ENCODE results near the gene LRRC32. TPM values are rescaled to one million over a fixed set of nuclear protein-coding genes. Genes with fewer than 3 reads are reported as not detected.

LRRC32 gene
- total RNA-seq, 2 experiments from 2014 or later: 4.7 to 5.7 TPM

GRCh38 chr11:76638270-76639197 lies 32.0 kb downstream of the LRRC32 start:
- H3K4me3 Mint-ChIP-seq: no peak overlapping the region
- H3K9me3 Mint-ChIP-seq (ENCODE audit: low read depth): no peaks in the 10 kb centered on the region
- DNase-seq (no peak), ATAC-seq (no peak)
- H3K27me3 Mint-ChIP-seq: peaks cover 32% of the 10 kb centered on the region
- H3K36me3 Mint-ChIP-seq (ENCODE audit: low read depth): no peaks in the 10 kb centered on the region
- H3K4me1 Mint-ChIP-seq: peaks cover 6% of the 10 kb centered on the region
- H3K27ac Mint-ChIP-seq: no peak overlapping the region
- intact Hi-C loops (cut with DNase I, micrococcal nuclease): no loop called here
- CTCF ChIA-PET: interaction anchor here (0.7 kb wide), 1 partner anchor 127 kb away, joined by 3 read pairs; no protein-coding TSS in a partner anchor
- POLR2A ChIA-PET: interaction anchor here (0.6 kb wide), 1 partner anchor 140 kb away, joined by 3 read pairs; no protein-coding TSS in a partner anchor

- CTCF ChIA-PET: interaction anchor here (0.6 to 0.9 kb wide), 2 partner anchors 8 to 14 kb away, joined by 3 to 4 read pairs; no protein-coding TSS in a partner anchor
- Mint-ChIP-seq H3K36me3 (ENCODE audit: low read depth) (no peaks in the 10 kb centered on the region), H3K4me3 (no peak overlapping the region), H3K27me3 (peaks cover 24% of the 10 kb centered on the region), H3K4me1 (peaks cover 6% of the 10 kb centered on the region), H3K9me3 (ENCODE audit: low read depth) (no peaks in the 10 kb centered on the region), H3K27ac (no peak overlapping the region)
- no peak for ATAC-seq
- POLR2A ChIA-PET: interaction anchor here (0.6 kb wide), 1 partner anchor 139 kb away, joined by 3 read pairs; no protein-coding TSS in a partner anchor
- intact Hi-C loops (cut with DNase I, micrococcal nuclease): no loop called here
- no peak for DNase-seq
These were observed 32.9 kb downstream of the LRRC32 start for GRCh38 chr11:76637491-76638269.

GRCh38 chr11:76636826-76637460 lies 33.6 kb downstream of the LRRC32 start:
- Mint-ChIP-seq H3K4me1 (peaks cover 3% of the 10 kb centered on the region), H3K4me3 (no peak overlapping the region), H3K27ac (no peak overlapping the region), H3K9me3 (ENCODE audit: low read depth) (no peaks in the 10 kb centered on the region), H3K27me3 (peaks cover 21% of the 10 kb centered on the region), H3K36me3 (ENCODE audit: low read depth) (no peaks in the 10 kb centered on the region)
- ChIA-PET POLR2A (no interaction called here), CTCF (interaction anchor here (0.6 to 0.9 kb wide), 2 partner anchors 9 to 13 kb away, joined by 3 to 4 read pairs; no protein-coding TSS in a partner anchor)
- DNase-seq (no peak), ATAC-seq (no peak)
- intact Hi-C loops (cut with DNase I, micrococcal nuclease): no loop called here

- peaks cover 18% of the 10 kb centered on the region for H3K27me3 Mint-ChIP-seq
- intact Hi-C loops (cut with DNase I, micrococcal nuclease): no loop called here
These were observed 34.4 kb downstream of the LRRC32 start for GRCh38 chr11:76635991-76636738.

GRCh38 chr11:76634886-76635285 lies 35.7 kb downstream of the LRRC32 start:
- ChIA-PET POLR2A (no interaction called here), CTCF (no interaction called here)
- Mint-ChIP-seq H3K27ac (no peak overlapping the region), H3K4me1 (peaks cover 8% of the 10 kb centered on the region), H3K36me3 (ENCODE audit: low read depth) (no peaks in the 10 kb centered on the region), H3K9me3 (ENCODE audit: low read depth) (no peaks in the 10 kb centered on the region), H3K27me3 (peaks cover 12% of the 10 kb centered on the region), H3K4me3 (no peak overlapping the region)
- no peak for DNase-seq
- ATAC-seq: no peak
- intact Hi-C loops (cut with DNase I, micrococcal nuclease): no loop called here

More at GRCh38 chr11:76635991-76636738, 34.4 kb downstream of the LRRC32 start:
- CTCF ChIA-PET: interaction anchor here (0.9 kb wide), 1 partner anchor 10 kb away, joined by 4 read pairs; no protein-coding TSS in a partner anchor
- POLR2A ChIA-PET: no interaction called here
- Mint-ChIP-seq H3K27ac (no peak overlapping the region), H3K36me3 (ENCODE audit: low read depth) (no peaks in the 10 kb centered on the region), H3K4me1 (no peaks in the 10 kb centered on the region), H3K4me3 (no peak overlapping the region), H3K9me3 (ENCODE audit: low read depth) (no peaks in the 10 kb centered on the region)
- ATAC-seq: no peak
- no peak for DNase-seq

- Mint-ChIP-seq H3K4me1 (peaks cover 30% of the 10 kb centered on the region), H3K36me3 (ENCODE audit: low read depth) (no peaks in the 10 kb centered on the region), H3K27ac (no peak overlapping the region), H3K27me3 (peaks cover 2% of the 10 kb centered on the region), H3K4me3 (no peak overlapping the region), H3K9me3 (ENCODE audit: low read depth) (no peaks in the 10 kb centered on the region)
- no peak for DNase-seq
- no peak for ATAC-seq
- ChIA-PET POLR2A (no interaction called here), CTCF (interaction anchor here (1.5 kb wide), 1 partner anchor 44 kb away, joined by 3 read pairs; no protein-coding TSS in a partner anchor)
- intact Hi-C loops (cut with DNase I, micrococcal nuclease): no loop called here
These were observed 38.1 kb downstream of the LRRC32 start for GRCh38 chr11:76632492-76632891.

DNA sequence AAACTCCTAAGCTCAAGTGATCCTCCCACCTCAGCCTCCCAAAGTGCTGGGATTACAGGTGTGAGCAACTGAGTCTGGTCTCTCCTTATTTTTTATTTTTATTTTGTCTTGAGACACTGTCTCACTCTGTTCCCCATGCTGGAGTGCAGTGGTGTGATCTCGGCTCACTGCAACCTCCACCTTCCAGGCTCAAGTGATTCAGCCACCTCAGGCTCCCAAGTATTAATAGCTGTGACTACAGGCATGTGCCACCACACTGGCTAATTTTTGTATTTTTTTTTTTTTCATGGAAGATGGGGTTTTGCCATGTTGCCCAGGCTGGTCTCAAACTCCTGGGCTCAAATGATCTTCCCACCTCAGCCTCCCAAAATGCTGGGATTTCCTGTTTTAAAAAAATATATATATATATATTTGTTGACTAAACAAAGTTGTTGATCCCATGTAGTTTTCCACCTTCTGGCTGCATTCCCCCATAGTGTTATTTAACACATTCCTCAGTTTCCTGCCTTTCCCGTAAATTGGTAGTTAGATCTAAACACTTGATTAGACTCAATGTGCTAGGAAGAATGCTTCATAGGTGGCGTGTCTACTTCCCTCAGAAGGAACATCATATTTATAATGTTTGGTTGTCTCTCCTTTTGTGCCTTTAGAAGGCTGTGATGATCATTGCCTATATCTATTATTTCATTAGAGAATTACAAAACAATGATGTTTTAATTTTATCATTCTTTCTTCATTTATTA lies 38.8 kb downstream of the LRRC32 start:
- peaks cover 37% of the 10 kb centered on the region for H3K4me1 Mint-ChIP-seq
- H3K36me3 Mint-ChIP-seq (ENCODE audit: low read depth): no peaks in the 10 kb centered on the region
- H3K4me3 Mint-ChIP-seq: no peak overlapping the region
- H3K27me3 Mint-ChIP-seq: no peaks in the 10 kb centered on the region
- no peak overlapping the region for H3K27ac Mint-ChIP-seq
- intact Hi-C loops (cut with DNase I, micrococcal nuclease): no loop called here
- POLR2A ChIA-PET: no interaction called here
- DNase-seq: no peak
- H3K9me3 Mint-ChIP-seq (ENCODE audit: low read depth): no peaks in the 10 kb centered on the region
- CTCF ChIA-PET: interaction anchor here (1.5 kb wide), 1 partner anchor 43 kb away, joined by 3 read pairs; no protein-coding TSS in a partner anchor
- no peak for ATAC-seq

DNA sequence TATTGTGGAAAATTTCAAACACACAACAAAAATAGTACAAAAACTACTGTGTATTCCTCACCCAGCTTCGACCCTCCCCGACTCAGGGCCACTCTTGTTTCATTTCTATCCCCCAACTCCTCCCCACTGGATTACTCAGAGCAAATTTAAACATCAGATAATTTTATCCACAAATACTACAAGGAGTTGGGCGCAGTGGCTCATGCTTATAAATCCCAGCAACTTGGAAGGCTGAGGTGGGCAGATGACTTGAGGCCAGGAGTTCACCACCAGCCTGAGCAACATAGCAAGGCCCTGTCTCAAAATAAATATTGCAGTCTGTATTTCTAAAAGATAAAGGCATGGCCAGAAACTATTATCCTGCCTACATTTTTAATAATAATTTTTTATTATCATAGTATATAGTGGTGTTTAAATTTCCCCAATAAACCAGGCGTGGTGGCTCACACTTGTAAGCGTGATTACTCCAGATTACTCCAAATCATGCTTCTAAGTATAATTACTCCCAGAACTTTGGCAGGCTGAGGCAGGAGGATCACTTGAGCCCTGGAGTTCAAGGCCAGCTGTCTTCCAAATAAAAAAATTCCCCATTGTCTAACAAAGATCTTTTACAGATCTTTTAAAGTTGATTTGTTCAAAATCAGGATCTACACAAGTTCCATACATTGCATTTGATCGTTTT lies 39.8 kb downstream of the LRRC32 start:
- peaks cover 2% of the 10 kb centered on the region for H3K36me3 Mint-ChIP-seq (ENCODE audit: low read depth)
- POLR2A ChIA-PET: interaction anchor here (0.7 to 1.8 kb wide), 2 partner anchors 11 to 40 kb away, joined by 3 to 5 read pairs; no protein-coding TSS in a partner anchor
- no peaks in the 10 kb centered on the region for H3K27me3 Mint-ChIP-seq
- CTCF ChIA-PET: interaction anchor here (2.0 kb wide), 1 partner anchor 50 kb away, joined by 4 read pairs; no protein-coding TSS in a partner anchor
- H3K4me1 Mint-ChIP-seq: peaks cover 38% of the 10 kb centered on the region
- no peak for DNase-seq
- peak overlapping the region; percentile 44 for H3K4me3 Mint-ChIP-seq
- no peaks in the 10 kb centered on the region for H3K9me3 Mint-ChIP-seq (ENCODE audit: low read depth)
- H3K27ac Mint-ChIP-seq: peak overlapping the region; percentile 80
- no peak for ATAC-seq
- intact Hi-C loops (cut with DNase I, micrococcal nuclease): no loop called here

GRCh38 chr11:76629853-76630599 lies 40.5 kb downstream of the LRRC32 start:
- DNase-seq: peak; percentile 27
- ChIA-PET CTCF (interaction anchor here (1.3 to 2.0 kb wide), 2 partner anchors 42 to 51 kb away, joined by 4 read pairs; no protein-coding TSS in a partner anchor), POLR2A (interaction anchor here (0.7 to 1.8 kb wide), 3 partner anchors 10 to 40 kb away, joined by 3 to 5 read pairs (median 3); no protein-coding TSS in a partner anchor)
- Mint-ChIP-seq H3K4me1 (peaks cover 38% of the 10 kb centered on the region), H3K27ac (peak overlapping the region; percentile 80), H3K9me3 (ENCODE audit: low read depth) (peaks cover 7% of the 10 kb centered on the region), H3K27me3 (no peaks in the 10 kb centered on the region), H3K36me3 (ENCODE audit: low read depth) (peaks cover 6% of the 10 kb centered on the region), H3K4me3 (peak overlapping the region; percentile 44)
- intact Hi-C loops (cut with DNase I, micrococcal nuclease): loop anchor here in 1 of 2 experiments (1.0 to 2.0 kb wide), 2 partner anchors 13 to 42 kb away; no protein-coding TSS in a partner anchor
- peak; percentile 14 for ATAC-seq

All from activated CD4-positive, alpha-beta T cell treated with anti-CD3 and anti-CD28 coated beads for 36 hours (primary cell).